Omental fat pad (tissue), 4 donors: Measurements from ENCODE around the gene SULT6B1. TPM values are rescaled to one million over a fixed set of nuclear protein-coding genes. Genes with fewer than 3 reads are reported as not detected.

Experiments used
- ATAC-seq: fragments of 150-250 bp; one replicate; pipeline ENCODE4 v1.9.1; 2016; ENCODE audit warnings: mild to moderate bottlenecking, moderate library complexity; ENCODE audit not compliant: low FRiP score
- DNase-seq: peaks from one replicate; pipeline ENCODE4 v3.0.0-alpha.2; 2019; ENCODE audit warnings: low spot score
- CTCF ChIP-seq, 3 donors: fragments of 450-650 bp; IDR thresholded peaks; one replicate each; pipeline ENCODE4 v1.5.1; 2016 to 2017; ENCODE audit warnings: antibody characterized with exemption in 3 of 3, mild to moderate bottlenecking in 3 of 3, moderate library complexity in 2 of 3
- total RNA-seq, 4 donors: library from RNA; depleted of rRNA; stranded (reverse); fragments of >200 nt; gene quantifications; one replicate each; pipeline ENCODE4 v1.1.0, GENCODE V29; 2016

The SULT6B1 gene
- total RNA-seq, 4 donors from 2014 or later = not detected

GRCh38 chr2:37192551-37192950 is 4.1 kb upstream of the SULT6B1 start:
- DNase-seq (no peak), ATAC-seq (no peak)
- no peak for TF ChIP-seq CTCF (IDR thresholded peaks at IDR 0.05)

- no peak for TF ChIP-seq CTCF (IDR thresholded peaks at IDR 0.05)
- no peak for ATAC-seq
- DNase-seq = no peak
Measured at GRCh38 chr2:37191747-37192146, 3.3 kb upstream of the SULT6B1 start.

GRCh38 chr2:37191253-37191652 is 2.8 kb upstream of the SULT6B1 start:
- DNase-seq = no peak
- ATAC-seq = no peak
- no peak for TF ChIP-seq CTCF (IDR thresholded peaks at IDR 0.05)

- ATAC-seq = no peak
- TF ChIP-seq CTCF (IDR thresholded peaks at IDR 0.05) = no peak
Measured at GRCh38 chr2:37190290-37190689, 1.8 kb upstream of the SULT6B1 start.

DNA sequence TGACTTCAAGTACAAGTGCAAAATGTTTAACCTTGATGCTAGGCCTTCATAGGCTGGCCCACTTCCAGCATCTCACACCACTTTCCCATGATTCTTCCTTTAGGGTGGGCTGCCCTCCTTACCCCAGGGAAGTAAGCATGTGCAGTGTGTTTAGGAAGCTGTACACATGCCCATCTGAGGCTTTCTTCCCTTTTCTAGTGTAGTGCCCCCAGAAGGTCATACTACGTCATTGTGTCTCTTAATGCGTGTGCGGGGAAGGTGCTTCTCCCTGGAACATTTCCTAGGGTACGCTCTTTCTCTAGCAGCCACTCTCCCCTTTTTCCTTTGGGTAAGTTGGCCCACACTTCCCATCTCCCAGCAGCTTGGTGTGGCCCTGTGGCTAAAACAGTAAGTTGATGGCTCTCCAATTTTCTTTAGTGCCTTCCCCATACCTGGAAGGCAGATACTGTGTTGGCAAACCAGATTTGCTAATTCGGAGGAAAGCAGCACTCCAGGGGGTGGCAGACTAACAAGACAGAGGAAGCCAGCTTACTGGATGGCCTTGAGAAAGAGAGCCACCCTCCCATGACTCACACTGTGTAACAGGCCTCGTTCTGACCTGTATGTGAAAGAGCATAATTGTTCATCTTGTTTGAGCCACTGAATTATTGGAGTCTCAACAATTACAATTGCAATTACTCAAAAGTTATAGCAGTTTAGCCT is 1.1 kb upstream of the SULT6B1 start:
- ATAC-seq (peak; percentile 41), DNase-seq (no peak)
- TF ChIP-seq CTCF (IDR thresholded peaks at IDR 0.05) = no peak

More at GRCh38 chr2:37190290-37190689, 1.8 kb upstream of the SULT6B1 start:
- DNase-seq = no peak

DNA sequence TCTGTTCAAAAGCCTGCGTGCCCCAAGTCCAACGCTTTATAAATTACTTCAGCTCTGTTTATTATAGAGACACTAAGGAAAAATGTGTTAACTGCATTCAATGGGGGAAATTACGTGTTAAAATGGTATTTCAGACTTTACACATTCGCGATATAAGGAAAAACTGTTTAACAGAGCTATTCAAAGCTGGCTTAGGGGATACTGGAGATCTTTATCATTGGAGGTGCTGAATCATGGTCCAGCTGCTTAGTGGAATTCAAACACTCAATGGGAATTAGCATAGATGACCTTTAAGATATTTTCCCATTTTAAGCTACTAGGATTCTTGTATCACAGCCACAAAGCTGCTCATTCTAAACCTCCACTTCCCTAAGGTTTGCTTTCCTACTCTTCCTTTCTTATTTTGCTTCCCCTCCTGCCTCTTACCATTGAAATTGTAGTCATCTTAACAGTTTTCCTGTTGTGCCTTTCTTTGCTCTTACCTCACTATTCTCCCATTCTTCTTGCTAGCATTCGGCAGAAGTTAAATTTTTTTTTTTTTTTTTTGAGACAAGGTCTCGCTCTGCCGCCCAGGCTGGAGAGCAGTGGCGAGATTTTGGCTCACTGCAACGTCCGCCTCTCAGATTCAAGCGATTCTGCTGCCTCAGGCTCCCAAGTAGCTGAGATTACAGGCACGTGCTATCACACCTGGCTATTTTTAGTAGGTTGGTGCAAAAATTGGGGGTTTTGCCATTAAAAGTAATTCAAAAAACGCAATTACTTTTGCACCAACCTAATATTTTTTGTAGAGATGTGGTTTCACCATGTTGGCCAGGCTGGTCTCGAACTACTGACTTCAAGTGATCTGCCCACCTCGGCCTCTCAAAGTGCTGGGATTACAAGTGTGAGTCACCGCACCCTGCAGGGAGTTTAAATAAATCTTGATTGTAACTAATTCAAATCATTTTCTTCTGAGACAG is 6.5 kb downstream of the SULT6B1 start:
- TF ChIP-seq CTCF (IDR thresholded peaks at IDR 0.05) = no peak
- ATAC-seq = no peak
- no peak for DNase-seq
